GM12892 (cell line): ENCODE results near the gene GPR180.

Experiments used
- POLR2A ChIP-seq: IDR thresholded peaks from 2 replicates; pipeline ENCODE4 v1.6.1; 2011; ENCODE audit warnings: low read depth, low read length, control low read depth
- POLR2AphosphoS5 ChIP-seq: IDR thresholded peaks from 2 replicates; pipeline ENCODE4 v1.6.1; 2011; ENCODE audit warnings: low read depth, low read length, control low read depth

GRCh38 chr13:94630858-94631257 is 29.2 kb downstream of the GPR180 start:
- no peak for TF ChIP-seq POLR2A
- TF ChIP-seq POLR2AphosphoS5, result no peak
